Small intestine (tissue), 16 donors: Measurements from ENCODE around the gene PRKX. TPM values are rescaled to one million over a fixed set of nuclear protein-coding genes. Genes with fewer than 3 reads are reported as not detected.
"Not testable (repeated sequence)": the region's sequence is repeated elsewhere in the genome, so short reads cannot be mapped to it uniquely, and the experiment has no call there.

Source experiments
- DNase-seq, 2 donors: peaks; one replicate each; pipeline versions ENCODE4 v3.0.0 to v3.0.0-alpha.2; 2013
- FAIRE-seq: peaks from 2 replicates; lab custom pipeline; 2012; peaks lifted over from hg19 to GRCh38; lab: Jason Lieb, UNC
- H3K27ac ChIP-seq, 3 donors: one replicate each; pipeline ENCODE4 v1.5.1; 2013; ENCODE audit warnings: low read length in 2 of 3, mild to moderate bottlenecking in 2 of 3, control low read depth in 1 of 3, inconsistent platforms in 1 of 3, low read depth in 1 of 3, moderate library complexity in 1 of 3
- H3K27me3 ChIP-seq, 3 donors: one replicate each; pipeline ENCODE4 v1.6.1; 2013; ENCODE audit warnings: low read length in 3 of 3, inconsistent platforms in 1 of 3; ENCODE audit not compliant: control insufficient read depth in 3 of 3, insufficient read depth in 3 of 3
- H3K36me3 ChIP-seq, 3 donors: one replicate each; pipeline ENCODE4 v1.6.1; 2013; ENCODE audit warnings: low read length in 3 of 3, inconsistent platforms in 1 of 3, low read depth in 1 of 3, mild to moderate bottlenecking in 1 of 3, moderate library complexity in 1 of 3; ENCODE audit not compliant: control insufficient read depth in 3 of 3, insufficient read depth in 2 of 3
- H3K4me1 ChIP-seq, 3 donors: one replicate each; pipeline ENCODE4 v1.6.1; 2013; ENCODE audit warnings: low read length in 2 of 3, inconsistent platforms in 1 of 3, low read depth in 1 of 3, mild to moderate bottlenecking in 1 of 3, moderate library complexity in 1 of 3; ENCODE audit not compliant: control insufficient read depth in 3 of 3, insufficient read depth in 2 of 3
- H3K4me3 ChIP-seq, 3 donors: one replicate each; pipeline ENCODE4 v1.5.1; 2013; ENCODE audit warnings: low read length in 3 of 3, control low read depth in 1 of 3, inconsistent platforms in 1 of 3, low read depth in 1 of 3, mild to moderate bottlenecking in 1 of 3, moderate library complexity in 1 of 3
- H3K9me3 ChIP-seq, 2 donors: one replicate each; pipeline ENCODE4 v1.6.1; 2013; ENCODE audit warnings: low read depth in 1 of 2, low read length in 1 of 2; ENCODE audit not compliant: control insufficient read depth in 2 of 2, insufficient read depth in 1 of 2
- WGBS, 3 donors: extraction: QIAGEN DNeasy Blood & Tissue Kit; methylation state at CpG; one replicate each; pipeline ENCODE4 v1.1.7; 2013; 5-methylcytosine and 5-hydroxymethylcytosine counted together
- long read RNA-seq, 10 donors: transcript quantifications; one replicate each; lab custom pipeline, GENCODE V29; 2026
- polyA plus RNA-seq, 4 donors: library from polyadenylated mRNA; stranded (reverse) in 3 of 4; unstranded in 1 of 4; fragments of 200-250 nt in 3 of 4; fragments of 120-200 nt in 1 of 4; gene quantifications; one replicate each; pipeline versions ENCODE4 v1.2.1 to v1.2.3, GENCODE V29; 2013
- donor health status: healthy with polysubstance abuse.
- donor health status: control.
- donor health status: control.
- donor health status: Bipolar disorder and iron deficiency.
- donor health status: healthy.

PRKX gene
- polyA plus RNA-seq: 1 to 10 TPM; 2.2 to 9.7 (median 6.1) TPM
- long read RNA-seq, donor 1, full-length matches to known transcripts: 2 of 2 reads
- long read RNA-seq, donor 1, partial matches to known transcripts: 0 of 2 reads
- long read RNA-seq, donor 1, other reads (novel, unspliced or antisense): 0 of 2 reads
- long read RNA-seq, donor 2: 0 reads
- long read RNA-seq, donor 3, full-length matches to known transcripts: 1 of 1 reads
- long read RNA-seq, donor 3, partial matches to known transcripts: 0 of 1 reads
- long read RNA-seq, donor 3, other reads (novel, unspliced or antisense): 0 of 1 reads
- long read RNA-seq, donor 4: 0 reads
- long read RNA-seq, donor 5: 0 reads
- long read RNA-seq, donor 6: 0 reads
- long read RNA-seq, donor 7, full-length matches to known transcripts: 3 of 3 reads
- long read RNA-seq, donor 7, partial matches to known transcripts: 0 of 3 reads
- long read RNA-seq, donor 7, other reads (novel, unspliced or antisense): 0 of 3 reads
- long read RNA-seq, donor 8: 0 reads
- long read RNA-seq, donor 9: 0 reads
- long read RNA-seq, donor 10, full-length matches to known transcripts: 1 of 1 reads
- long read RNA-seq, donor 10, partial matches to known transcripts: 0 of 1 reads
- long read RNA-seq, donor 10, other reads (novel, unspliced or antisense): 0 of 1 reads

DNA sequence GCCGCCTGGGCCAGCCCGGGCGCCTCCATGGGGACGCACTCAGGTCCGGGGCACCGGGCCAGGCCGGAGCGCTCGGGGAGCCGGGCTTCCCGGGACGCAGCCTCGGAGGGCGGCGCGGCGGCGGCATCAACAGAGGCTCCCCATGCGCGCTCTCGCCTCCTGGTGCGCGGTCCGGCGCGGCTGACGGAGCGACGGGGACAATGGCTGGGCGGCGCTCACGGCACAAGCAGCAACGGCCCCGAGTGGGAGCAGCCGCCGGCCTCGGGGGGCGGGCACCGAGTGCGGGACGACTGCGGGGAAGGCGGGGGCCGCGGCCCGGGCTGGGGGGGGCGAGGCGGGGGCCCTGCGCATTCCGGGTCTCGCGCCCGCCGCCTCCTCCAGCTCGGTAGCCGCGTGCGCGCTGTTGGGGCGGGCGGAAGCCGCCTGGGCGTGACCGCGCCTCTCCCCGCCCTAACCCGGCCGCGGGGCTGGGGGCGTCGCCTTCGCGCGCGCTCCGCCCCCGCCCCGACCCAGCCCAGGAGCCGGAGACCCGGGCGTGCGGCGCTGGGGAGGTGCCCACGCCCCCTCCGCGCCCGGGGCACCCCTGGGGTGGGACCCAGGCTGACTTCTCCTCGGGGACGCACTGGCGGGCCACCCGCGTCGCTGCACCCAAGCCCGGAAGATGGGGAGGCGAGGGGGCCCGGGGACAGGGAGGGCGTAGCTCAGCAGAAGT is at the start of gene PRKX:
Gene PRKX (minus strand): TSS at position 425 of the 712 bp plus-strand sequence. CDS start 396 bp downstream, at position 29.
- DNase-seq (peak; percentile 54 to 66), FAIRE-seq (no peak)
- Histone ChIP-seq H3K4me1 (peaks cover 0 to 7% (median 0%) of the 10 kb centered on the region in 3 donors), H3K27me3 (no peaks in the 10 kb centered on the region), H3K27ac (peak within 1 kb of the TSS in 2 of 3 donors; percentile 30 to 78), H3K9me3 (no peaks in the 10 kb centered on the region), H3K4me3 (peak within 1 kb of the TSS; percentile 51 to 93 (median 61)), H3K36me3 (no peaks in the 10 kb centered on the region)
- WGBS, 3 donors: 0 to 1% (median 0%) methylated on average over 8 to 97 of the region's 97 CpGs

DNA sequence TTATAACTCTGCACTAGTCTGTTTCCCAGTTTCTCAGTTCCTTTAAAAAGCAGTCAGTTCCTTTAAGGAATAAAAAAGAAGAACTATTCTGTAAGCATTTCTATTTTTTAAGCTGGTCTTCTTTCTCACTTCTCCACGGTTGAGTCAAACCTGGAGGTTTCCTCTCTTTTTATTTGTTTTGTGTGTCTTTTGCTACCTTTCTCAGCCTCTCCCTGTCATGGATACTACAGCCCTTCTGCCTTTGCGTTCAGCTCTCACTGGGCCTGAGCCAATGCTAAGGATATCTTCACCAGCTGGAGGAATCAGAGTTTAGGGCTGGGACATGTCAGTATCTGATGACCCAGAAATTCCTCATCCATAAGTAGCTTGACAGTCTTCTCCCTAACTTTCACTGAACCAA is 49.7 kb upstream of the PRKX start:
- WGBS, 3 donors: 49 to 66% (median 51%) methylated on average over 2 of the region's 2 CpGs
- Histone ChIP-seq H3K4me1 (no peaks in the 10 kb centered on the region), H3K27me3 (no peaks in the 10 kb centered on the region), H3K9me3 (no peaks in the 10 kb centered on the region), H3K4me3 (no peak overlapping the region), H3K27ac (no peak overlapping the region), H3K36me3 (no peaks in the 10 kb centered on the region)
- no peak for FAIRE-seq
- DNase-seq: no peak

DNA sequence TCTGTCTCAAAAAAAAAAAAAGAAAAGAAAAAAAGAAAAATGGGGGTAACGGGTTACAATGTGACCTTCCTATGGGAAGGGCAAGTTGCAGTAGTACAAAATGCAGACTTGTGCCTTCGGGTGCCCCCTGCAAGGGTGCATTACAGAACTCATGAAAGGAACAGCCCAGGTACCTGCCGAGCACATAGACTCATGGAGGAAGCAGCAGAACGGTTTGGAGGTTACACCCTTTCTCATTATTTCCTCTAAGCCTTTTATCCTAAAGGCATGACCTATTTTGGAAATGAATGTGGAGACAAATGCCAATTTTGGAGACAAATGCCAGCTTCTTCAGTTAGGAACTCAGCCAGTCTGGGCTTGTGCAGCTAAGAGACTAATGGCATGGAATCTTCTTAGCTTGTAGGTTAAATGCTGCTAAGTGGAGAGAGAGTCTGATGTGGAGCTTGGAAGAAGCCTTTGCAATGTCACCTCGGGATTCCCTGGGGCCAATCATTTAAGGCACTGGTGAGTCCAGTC is 44.1 kb upstream of the PRKX start:
- no peaks in the 10 kb centered on the region for H3K9me3 ChIP-seq
- H3K27ac ChIP-seq: no peak overlapping the region
- no peaks in the 10 kb centered on the region for H3K27me3 ChIP-seq
- H3K4me3 ChIP-seq: no peak overlapping the region
- 67 to 72% (median 69%) methylated on average over 5 of the region's 5 CpGs for WGBS, 3 donors
- DNase-seq: no peak
- no peak for FAIRE-seq
- no peaks in the 10 kb centered on the region for H3K4me1 ChIP-seq
- no peaks in the 10 kb centered on the region for H3K36me3 ChIP-seq

DNA sequence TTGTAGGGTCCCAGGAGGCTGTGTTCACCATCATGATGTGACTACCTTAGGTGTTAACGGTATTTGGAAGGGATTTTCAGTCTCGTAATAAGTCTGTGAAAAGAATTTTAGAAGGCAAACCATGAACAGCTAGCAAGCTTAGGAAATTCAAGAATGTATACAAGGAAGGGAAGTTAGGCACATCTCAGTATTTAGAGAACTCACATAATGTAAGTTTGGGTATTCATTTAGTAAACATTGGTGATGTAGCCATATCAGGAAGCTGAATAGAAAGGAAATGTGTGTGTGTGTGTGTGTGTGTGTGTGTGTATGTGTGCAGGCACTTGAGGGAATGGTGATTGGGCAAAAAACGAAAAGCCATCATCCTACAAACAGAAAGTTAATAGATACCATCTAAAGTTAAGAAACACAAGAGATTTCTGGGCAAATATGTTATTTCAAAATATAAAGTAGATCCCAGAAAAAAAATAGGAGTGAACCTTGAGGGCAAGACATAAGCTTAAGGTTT is 34.7 kb upstream of the PRKX start:
- H3K9me3 ChIP-seq: no peaks in the 10 kb centered on the region
- no peak overlapping the region for H3K4me3 ChIP-seq
- H3K27ac ChIP-seq: no peak overlapping the region
- no peaks in the 10 kb centered on the region for H3K36me3 ChIP-seq
- no peaks in the 10 kb centered on the region for H3K4me1 ChIP-seq
- DNase-seq: no peak
- H3K27me3 ChIP-seq: no peaks in the 10 kb centered on the region
- 50 to 66% (median 57%) methylated on average over 3 of the region's 3 CpGs for WGBS, 3 donors
- FAIRE-seq: no peak

DNA sequence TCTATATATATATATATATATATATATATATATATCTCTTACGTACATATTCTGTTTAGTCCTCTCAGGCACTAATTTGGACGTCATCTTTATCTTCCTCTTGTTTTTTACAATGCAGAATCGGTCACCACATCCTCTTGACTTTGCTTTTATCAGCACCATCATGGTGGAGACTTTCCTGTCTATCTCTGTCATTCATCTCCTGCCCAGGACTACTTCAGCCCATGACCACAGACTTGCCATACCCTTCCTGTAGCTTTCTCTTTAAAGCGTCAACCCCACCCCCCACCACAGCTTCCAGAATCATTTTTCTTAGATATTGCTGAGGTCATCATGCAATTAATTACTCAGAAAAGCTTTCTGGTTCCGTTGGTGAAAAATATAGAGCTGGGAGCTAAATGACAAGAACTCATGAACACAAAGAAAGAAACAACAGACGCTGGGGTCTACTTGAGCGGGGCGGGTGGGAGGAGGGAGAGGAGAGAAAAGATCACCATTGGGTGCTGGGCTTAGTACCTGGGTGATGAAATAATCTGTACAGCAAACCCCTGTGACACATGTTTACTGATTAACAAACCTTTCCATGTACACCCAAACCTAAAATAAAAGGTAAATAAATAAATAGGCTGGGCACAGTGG is 30.5 kb upstream of the PRKX start:
- Histone ChIP-seq H3K4me3 (no peak overlapping the region), H3K27me3 (no peaks in the 10 kb centered on the region), H3K27ac (no peak overlapping the region), H3K36me3 (no peaks in the 10 kb centered on the region), H3K4me1 (no peaks in the 10 kb centered on the region), H3K9me3 (no peaks in the 10 kb centered on the region)
- WGBS, 3 donors: 54 to 68% (median 61%) methylated on average over 8 of the region's 8 CpGs
- DNase-seq (peak in 1 of 2 donors; percentile 43), FAIRE-seq (no peak)

DNA sequence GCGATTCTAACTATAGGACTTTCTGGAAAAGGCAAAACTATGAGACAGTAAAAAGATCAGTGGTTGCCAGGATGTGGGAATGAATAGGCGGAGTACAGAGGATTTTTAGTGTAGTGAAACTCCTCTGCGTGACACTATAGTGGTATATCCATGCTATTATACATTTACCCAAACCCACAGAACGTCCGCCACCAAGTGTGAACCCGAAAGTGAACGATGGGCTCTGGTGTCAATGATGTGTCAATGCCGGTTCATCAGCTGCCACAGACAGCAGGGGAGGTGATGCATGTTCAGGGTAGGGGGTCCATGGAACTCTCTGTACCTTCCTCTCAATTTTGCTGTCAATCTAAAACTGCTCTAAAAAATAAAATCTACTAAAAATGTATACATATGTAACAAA is 27.5 kb upstream of the PRKX start:
- H3K9me3 ChIP-seq, H3K36me3 ChIP-seq, H3K27ac ChIP-seq, H3K4me3 ChIP-seq, H3K4me1 ChIP-seq, FAIRE-seq, H3K27me3 ChIP-seq, DNase-seq: not testable (repeated sequence)
- WGBS, 3 donors: 84 to 97% (median 88%) methylated on average over 8 of the region's 8 CpGs

DNA sequence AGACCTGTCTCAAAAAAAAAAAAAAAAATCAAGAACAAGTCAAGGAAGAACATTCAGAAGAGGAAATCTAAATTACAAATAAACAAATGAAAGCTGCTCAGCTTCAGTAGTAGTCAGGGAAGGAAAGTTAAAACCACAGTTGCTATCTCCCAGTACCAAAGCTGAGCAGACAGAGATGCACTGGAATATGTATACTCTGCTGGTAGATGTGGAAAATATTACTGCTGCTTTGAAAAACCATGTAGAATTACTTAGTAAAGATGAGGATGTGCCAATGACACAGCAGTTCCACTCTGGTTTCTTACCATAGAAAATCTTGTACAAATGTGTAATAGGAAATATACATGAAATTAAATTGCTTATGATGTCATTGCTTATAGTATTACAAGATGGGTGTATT is 25.1 kb upstream of the PRKX start:
- no peaks in the 10 kb centered on the region for H3K9me3 ChIP-seq
- no peak overlapping the region for H3K27ac ChIP-seq
- no peak for DNase-seq
- FAIRE-seq: no peak
- no peaks in the 10 kb centered on the region for H3K4me1 ChIP-seq
- H3K4me3 ChIP-seq: no peak overlapping the region
- H3K36me3 ChIP-seq: no peaks in the 10 kb centered on the region
- H3K27me3 ChIP-seq: no peaks in the 10 kb centered on the region

DNA sequence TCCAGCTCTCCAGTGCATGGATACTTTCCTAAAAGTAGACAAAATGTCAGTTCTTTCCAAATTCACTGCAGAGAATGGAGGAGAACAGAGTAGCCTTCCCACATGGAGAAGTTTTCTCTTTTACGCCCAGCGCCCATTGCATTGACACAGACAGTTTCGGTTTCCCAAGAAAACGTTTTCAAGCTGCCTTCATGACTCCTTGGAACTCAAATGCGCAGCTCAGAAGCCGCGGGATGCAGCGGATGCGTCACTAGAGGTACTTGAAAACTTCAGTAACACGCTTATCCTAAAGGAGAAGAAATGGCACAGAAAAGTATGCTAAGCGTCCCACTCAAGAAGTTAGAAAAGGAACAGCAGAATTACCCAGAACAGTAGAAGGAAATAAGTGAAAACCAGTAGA is 23.1 kb upstream of the PRKX start:
- not testable (repeated sequence) for H3K36me3 ChIP-seq, H3K27ac ChIP-seq, H3K27me3 ChIP-seq, DNase-seq, FAIRE-seq, H3K9me3 ChIP-seq, H3K4me3 ChIP-seq, H3K4me1 ChIP-seq
- WGBS, 3 donors: 78 to 85% (median 82%) methylated on average over 11 of the region's 11 CpGs
